SK-N-SH (cell line): Measurements from ENCODE around the gene SMIM10L1. TPM values are rescaled to one million over a fixed set of nuclear protein-coding genes. Genes with fewer than 3 reads are reported as not detected.

Source experiments
- CTCF ChIA-PET: fragments of 300-600, 350-600 bp; formaldehyde crosslinking; extraction: SDS; loops from one replicate; lab custom pipeline; 2021; lab: Yijun Ruan, JAX
- POLR2A ChIA-PET: fragments of 350-600 bp; sonication (Branson Sonifier 250); formaldehyde crosslinking; extraction: SDS; loops from one replicate; lab custom pipeline; 2020; ENCODE audit warnings: antibody characterized with exemption, inconsistent platforms; lab: Yijun Ruan, JAX
- DNase-seq: peaks from one replicate; pipeline ENCODE4 v3.0.0; 2012
- H2AFZ ChIP-seq: fragments of 200-600 bp; sonication (generic); 2 replicates; pipeline ENCODE4 v1.8.1; 2016; ENCODE audit warnings: antibody characterized with exemption, mild to moderate bottlenecking, low read depth
- H3F3A ChIP-seq: fragments of 200-600 bp; sonication (generic); replicated peaks from 2 replicates; pipeline ENCODE3; 2016; ENCODE audit warnings: antibody characterized with exemption, mild to moderate bottlenecking; ENCODE audit not compliant: insufficient read depth
- H3K27ac ChIP-seq, 2 experiments: fragments of 200-500 bp in 1 of 2; fragments of 200-600 bp in 1 of 2; sonication (Bioruptor generic) in 1 of 2; sonication (generic), shearing (Covaris generic) in 1 of 2; 2 replicates each; pipeline versions ENCODE4 v1.5.1 to v1.6.1; 2014 to 2016; ENCODE audit warnings: low read depth in 2 of 2, inconsistent platforms in 1 of 2, low read length in 1 of 2, mild to moderate bottlenecking in 1 of 2, mixed read lengths in 1 of 2
- H3K27me3 ChIP-seq: fragments of 200-600 bp; sonication (generic), shearing (Covaris generic); 2 replicates; pipeline ENCODE4 v1.6.1; 2016; ENCODE audit warnings: mixed run types; ENCODE audit not compliant: insufficient read depth
- H3K36me3 ChIP-seq, 2 experiments: fragments of 200-500 bp in 1 of 2; fragments of 200-600 bp in 1 of 2; sonication (Bioruptor generic) in 1 of 2; sonication (generic) in 1 of 2; replicated peaks in 1 of 2; 2 replicates each; pipeline versions ENCODE3 to v1.5.1; 2014 to 2016; ENCODE audit warnings: low read length in 1 of 2, mild to moderate bottlenecking in 1 of 2; ENCODE audit not compliant: insufficient read depth in 2 of 2, control insufficient read depth in 1 of 2
- H3K4me1 ChIP-seq, 2 experiments: fragments of 200-500 bp in 1 of 2; fragments of 200-600 bp in 1 of 2; sonication (Bioruptor generic) in 1 of 2; sonication (generic), shearing (Covaris generic) in 1 of 2; 2 replicates each; pipeline versions ENCODE4 v1.5.1 to v1.6.1; 2014 to 2016; ENCODE audit warnings: low read depth in 1 of 2, low read length in 1 of 2, mixed run types in 1 of 2; ENCODE audit not compliant: insufficient read depth in 2 of 2, control insufficient read depth in 1 of 2
- H3K4me2 ChIP-seq: fragments of 200-600 bp; sonication (generic), shearing (Covaris generic); 2 replicates; pipeline ENCODE4 v1.6.1; 2017; ENCODE audit warnings: mixed run types
- H3K4me3 ChIP-seq, 2 experiments: fragments of 200-500 bp in 1 of 2; fragments of 200-600 bp in 1 of 2; sonication (Bioruptor generic) in 1 of 2; sonication (generic), shearing (Covaris generic) in 1 of 2; 2 replicates each; pipeline versions ENCODE4 v1.5.1 to v1.8.1; 2014 to 2016; ENCODE audit warnings: low read depth in 2 of 2, inconsistent platforms in 1 of 2, low read length in 1 of 2, mild to moderate bottlenecking in 1 of 2, mixed read lengths in 1 of 2, moderate library complexity in 1 of 2
- H3K79me2 ChIP-seq: fragments of 200-600 bp; sonication (generic); 2 replicates; pipeline ENCODE4 v1.8.1; 2017; ENCODE audit warnings: mild to moderate bottlenecking; ENCODE audit not compliant: insufficient read depth
- H3K9ac ChIP-seq: fragments of 200-600 bp; sonication (generic); 2 replicates; pipeline ENCODE4 v1.6.1; 2017; ENCODE audit warnings: mixed run types
- H3K9me2 ChIP-seq: fragments of 200-600 bp; sonication (generic); 2 replicates; pipeline ENCODE4 v1.6.1; 2017; ENCODE audit warnings: mixed run types
- H3K9me3 ChIP-seq: fragments of 200-600 bp; sonication (generic); 2 replicates; pipeline ENCODE4 v1.6.1; 2017; ENCODE audit warnings: mixed run types, mild to moderate bottlenecking, moderate library complexity
- H4K20me1 ChIP-seq: fragments of 200-600 bp; sonication (generic); 2 replicates; pipeline ENCODE4 v1.6.1; 2017; ENCODE audit warnings: mild to moderate bottlenecking, mixed run types; ENCODE audit not compliant: insufficient read depth
- EZH2phosphoT487 ChIP-seq: fragments of 200-600 bp; sonication (generic); IDR thresholded peaks from 2 replicates; pipeline ENCODE4 v1.6.1; 2017; ENCODE audit warnings: low read depth, mixed run types, mild to moderate bottlenecking, antibody characterized with exemption, moderate library complexity, borderline replicate concordance
- FOSL2 ChIP-seq: IDR thresholded peaks from 2 replicates; pipeline ENCODE4 v1.4.0; 2012; ENCODE audit warnings: low read depth, mild to moderate bottlenecking, moderate library complexity, borderline replicate concordance
- FOXM1 ChIP-seq: IDR thresholded peaks from 2 replicates; pipeline ENCODE4 v1.4.0; 2012; ENCODE audit warnings: low read depth, mild to moderate bottlenecking
- RFX5 ChIP-seq: IDR thresholded peaks from 2 replicates; pipeline ENCODE4 v1.6.1; 2012; ENCODE audit warnings: mild to moderate bottlenecking, improper control_type of control experiment, low read length
- WGBS: methylation state at CpG from one replicate; pipeline ENCODE4 v1.1.6; 2017; ENCODE audit warnings: low lambda C conversion rate; 5-methylcytosine and 5-hydroxymethylcytosine counted together
- polyA plus RNA-seq, 3 experiments: library from polyadenylated mRNA; depleted of rRNA; stranded (reverse); fragments of >200 nt; gene quantifications; 2 replicates each; pipeline ENCODE4 v1.2.3, GENCODE V29; 2012
- TF ChIP-seq, protein P1 (sequence below): IDR thresholded peaks from 2 replicates; pipeline ENCODE4 v1.4.0; 2012; ENCODE audit warnings: low read depth, borderline replicate concordance
- TF ChIP-seq, protein P2 (sequence below): fragments of 150-350 bp; IDR thresholded peaks from 2 replicates; pipeline ENCODE4 v1.6.1; 2016; ENCODE audit warnings: mild to moderate bottlenecking, low read depth, low read length
- TF ChIP-seq, protein P3 (sequence below): IDR thresholded peaks from 2 replicates; pipeline ENCODE4 v1.4.0; 2012; ENCODE audit warnings: low read depth, borderline replicate concordance

The SMIM10L1 gene
- polyA plus RNA-seq, 1 of the 3 experiments (the other 2 are of a cell fraction), result 4.3 TPM

DNA sequence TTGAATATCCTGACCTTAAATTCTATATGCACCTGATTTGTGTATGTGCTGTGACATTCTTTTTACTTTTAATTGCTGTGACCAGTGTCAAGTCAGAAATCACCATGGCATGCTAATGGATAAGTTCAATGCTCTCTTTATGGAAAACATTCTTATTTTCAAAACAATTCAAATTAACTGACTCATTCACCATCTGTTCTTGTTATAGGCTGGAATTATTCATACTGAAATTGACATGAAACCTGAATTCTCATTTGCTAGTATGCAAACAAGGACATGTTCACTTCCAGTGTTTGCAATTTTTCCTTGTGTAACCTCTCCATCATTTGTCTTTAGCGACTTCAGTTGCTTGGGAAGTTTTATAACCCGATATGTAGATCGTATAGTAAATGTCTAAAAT lies 36.7 kb upstream of the SMIM10L1 start, which contains the start of gene TAS2R30:
TAS2R30 (minus strand) TSS at position 340 of the 400 bp plus-strand sequence. CDS start 400 bp downstream, outside the sequence.
- no peak for DNase-seq
- no peaks in the 10 kb centered on the region for H3K9me3 ChIP-seq
- no peak within 1 kb of the TSS for H3K9ac ChIP-seq
- no peak within 1 kb of the TSS for H3K4me3 ChIP-seq
- H2AFZ ChIP-seq, result no peak within 1 kb of the TSS
- no peaks in the 10 kb centered on the region for H3K9me2 ChIP-seq
- TF ChIP-seq FOSL2 (no peak), EZH2phosphoT487 (no peak)
- WGBS, result 66% methylated on average over 3 of the region's 3 CpGs
- H3K27me3 ChIP-seq, result no peaks in the 10 kb centered on the region
- no peak within 1 kb of the TSS for H3K4me2 ChIP-seq
- ChIA-PET CTCF (no interaction called here), POLR2A (no interaction called here)
- no peaks in the 10 kb centered on the region; a peak in 2 of 4 replicates for H3K4me1 ChIP-seq
- H3F3A ChIP-seq, result peaks cover 7% of the 10 kb centered on the region
- no peak within 1 kb of the TSS for H3K27ac ChIP-seq
- H3K36me3 ChIP-seq, result peaks cover 0 to 4% of the 10 kb centered on the region in 2 experiments
- H3K79me2 ChIP-seq, result peaks cover 75% of the 10 kb centered on the region
- H4K20me1 ChIP-seq, result peaks cover 10% of the 10 kb centered on the region; the same call in 1 of the 2 replicates

DNA sequence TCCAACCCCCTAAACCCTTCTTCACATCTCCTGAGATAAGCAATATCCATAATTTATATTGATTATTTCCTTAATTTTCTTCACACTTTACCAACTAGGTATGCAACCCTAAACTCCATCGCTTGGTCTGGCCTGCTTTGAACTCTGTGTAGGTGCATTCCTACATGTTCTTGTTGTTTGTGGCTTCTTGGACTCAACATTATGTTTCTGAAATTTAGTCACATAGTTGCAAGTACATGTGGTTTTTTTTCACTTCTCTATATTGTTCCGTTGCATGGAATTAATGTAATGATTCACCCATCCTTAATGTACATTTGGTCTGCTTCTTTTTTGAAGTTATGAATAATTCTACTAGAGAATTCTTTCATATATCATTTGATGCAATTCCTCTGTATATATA lies 34.9 kb upstream of the SMIM10L1 start:
- Histone ChIP-seq H3K36me3 (peaks cover 3 to 10% of the 10 kb centered on the region in 2 experiments), H3K27ac (no peak overlapping the region), H4K20me1 (peaks cover 10% of the 10 kb centered on the region), H2AFZ (no peak overlapping the region), H3K4me2 (no peak overlapping the region), H3K9me3 (no peaks in the 10 kb centered on the region), H3K79me2 (peaks cover 78% of the 10 kb centered on the region), H3F3A (peaks cover 7% of the 10 kb centered on the region), H3K9ac (no peak overlapping the region), H3K27me3 (no peaks in the 10 kb centered on the region), H3K9me2 (no peaks in the 10 kb centered on the region), H3K4me1 (no peaks in the 10 kb centered on the region; a peak in 1 of 4 replicates), H3K4me3 (no peak overlapping the region)
- DNase-seq, result no peak
- ChIA-PET CTCF (no interaction called here), POLR2A (no interaction called here)
- WGBS, result 48% methylated on average over 2 of the region's 2 CpGs
- TF ChIP-seq RFX5 (no peak), FOXM1 (no peak)
- TF ChIP-seq, protein P1, sequence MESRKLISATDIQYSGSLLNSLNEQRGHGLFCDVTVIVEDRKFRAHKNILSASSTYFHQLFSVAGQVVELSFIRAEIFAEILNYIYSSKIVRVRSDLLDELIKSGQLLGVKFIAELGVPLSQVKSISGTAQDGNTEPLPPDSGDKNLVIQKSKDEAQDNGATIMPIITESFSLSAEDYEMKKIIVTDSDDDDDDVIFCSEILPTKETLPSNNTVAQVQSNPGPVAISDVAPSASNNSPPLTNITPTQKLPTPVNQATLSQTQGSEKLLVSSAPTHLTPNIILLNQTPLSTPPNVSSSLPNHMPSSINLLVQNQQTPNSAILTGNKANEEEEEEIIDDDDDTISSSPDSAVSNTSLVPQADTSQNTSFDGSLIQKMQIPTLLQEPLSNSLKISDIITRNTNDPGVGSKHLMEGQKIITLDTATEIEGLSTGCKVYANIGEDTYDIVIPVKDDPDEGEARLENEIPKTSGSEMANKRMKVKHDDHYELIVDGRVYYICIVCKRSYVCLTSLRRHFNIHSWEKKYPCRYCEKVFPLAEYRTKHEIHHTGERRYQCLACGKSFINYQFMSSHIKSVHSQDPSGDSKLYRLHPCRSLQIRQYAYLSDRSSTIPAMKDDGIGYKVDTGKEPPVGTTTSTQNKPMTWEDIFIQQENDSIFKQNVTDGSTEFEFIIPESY, result no peak
- TF ChIP-seq, protein P2, sequence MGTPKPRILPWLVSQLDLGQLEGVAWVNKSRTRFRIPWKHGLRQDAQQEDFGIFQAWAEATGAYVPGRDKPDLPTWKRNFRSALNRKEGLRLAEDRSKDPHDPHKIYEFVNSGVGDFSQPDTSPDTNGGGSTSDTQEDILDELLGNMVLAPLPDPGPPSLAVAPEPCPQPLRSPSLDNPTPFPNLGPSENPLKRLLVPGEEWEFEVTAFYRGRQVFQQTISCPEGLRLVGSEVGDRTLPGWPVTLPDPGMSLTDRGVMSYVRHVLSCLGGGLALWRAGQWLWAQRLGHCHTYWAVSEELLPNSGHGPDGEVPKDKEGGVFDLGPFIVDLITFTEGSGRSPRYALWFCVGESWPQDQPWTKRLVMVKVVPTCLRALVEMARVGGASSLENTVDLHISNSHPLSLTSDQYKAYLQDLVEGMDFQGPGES, result no peak
- TF ChIP-seq, protein P3, sequence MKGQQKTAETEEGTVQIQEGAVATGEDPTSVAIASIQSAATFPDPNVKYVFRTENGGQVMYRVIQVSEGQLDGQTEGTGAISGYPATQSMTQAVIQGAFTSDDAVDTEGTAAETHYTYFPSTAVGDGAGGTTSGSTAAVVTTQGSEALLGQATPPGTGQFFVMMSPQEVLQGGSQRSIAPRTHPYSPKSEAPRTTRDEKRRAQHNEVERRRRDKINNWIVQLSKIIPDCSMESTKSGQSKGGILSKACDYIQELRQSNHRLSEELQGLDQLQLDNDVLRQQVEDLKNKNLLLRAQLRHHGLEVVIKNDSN, result no peak
